Duodenal mucosa (tissue), 2 donors: ENCODE data around the gene PNMA8A.
"Not testable (repeated sequence)": the region's sequence is repeated elsewhere in the genome, so short reads cannot be mapped to it uniquely, and the experiment has no call there.

Source experiments
- H3K27ac ChIP-seq: one replicate; pipeline ENCODE4 v1.7.0; 2013; ENCODE audit warnings: low read depth, low read length
- H3K27me3 ChIP-seq, 2 donors: one replicate each; pipeline ENCODE4 v1.7.0; 2013; ENCODE audit warnings: low read length in 2 of 2, control low read depth in 1 of 2; ENCODE audit not compliant: insufficient read depth in 2 of 2, control insufficient read depth in 1 of 2
- H3K36me3 ChIP-seq, 2 donors: one replicate each; pipeline ENCODE4 v1.7.0; 2013; ENCODE audit warnings: low read length in 2 of 2, control low read depth in 1 of 2; ENCODE audit not compliant: insufficient read depth in 2 of 2, control insufficient read depth in 1 of 2
- H3K4me1 ChIP-seq, 2 donors: one replicate each; pipeline ENCODE4 v1.7.0; 2013; ENCODE audit warnings: low read length in 2 of 2, control low read depth in 1 of 2; ENCODE audit not compliant: insufficient read depth in 2 of 2, control insufficient read depth in 1 of 2
- H3K4me3 ChIP-seq, 2 donors: one replicate each; pipeline ENCODE4 v1.7.0; 2013; ENCODE audit warnings: low read length in 2 of 2, low read depth in 1 of 2
- H3K9ac ChIP-seq, 2 donors: one replicate each; pipeline ENCODE4 v1.7.0; 2013; ENCODE audit warnings: low read length in 2 of 2, low read depth in 1 of 2
- H3K9me3 ChIP-seq, 2 donors: one replicate each; pipeline ENCODE4 v1.7.0; 2013; ENCODE audit warnings: low read length in 2 of 2, control low read depth in 1 of 2; ENCODE audit not compliant: control insufficient read depth in 1 of 2

The PNMA8A gene

GRCh38 chr19:46452186-46452585 lies 19.2 kb downstream of the PNMA8A start:
- Histone ChIP-seq H3K36me3 (no peaks in the 10 kb centered on the region), H3K9me3 (peaks cover 0 to 3% of the 10 kb centered on the region in 2 donors), H3K9ac (no peak overlapping the region), H3K4me3 (no peak overlapping the region), H3K4me1 (no peaks in the 10 kb centered on the region), H3K27me3 (no peaks in the 10 kb centered on the region), H3K27ac (no peak overlapping the region)

- no peak overlapping the region for H3K4me3 ChIP-seq
- no peaks in the 10 kb centered on the region for H3K36me3 ChIP-seq
- no peak overlapping the region for H3K27ac ChIP-seq
- H3K27me3 ChIP-seq, result no peaks in the 10 kb centered on the region
- peaks cover 0 to 3% of the 10 kb centered on the region in 2 donors for H3K9me3 ChIP-seq
- H3K9ac ChIP-seq, result no peak overlapping the region
- H3K4me1 ChIP-seq, result no peaks in the 10 kb centered on the region
These were observed 20.0 kb downstream of the PNMA8A start for GRCh38 chr19:46451352-46451751.

GRCh38 chr19:46450737-46451136 lies 20.6 kb downstream of the PNMA8A start:
- Histone ChIP-seq H3K9me3 (peaks cover 0 to 3% of the 10 kb centered on the region in 2 donors), H3K27me3 (no peaks in the 10 kb centered on the region), H3K9ac (no peak overlapping the region), H3K4me1 (no peaks in the 10 kb centered on the region), H3K36me3 (no peaks in the 10 kb centered on the region), H3K27ac (no peak overlapping the region), H3K4me3 (no peak overlapping the region)

GRCh38 chr19:46449228-46449627 lies 22.1 kb downstream of the PNMA8A start:
- Histone ChIP-seq H3K36me3 (no peaks in the 10 kb centered on the region), H3K9me3 (peaks cover 0 to 3% of the 10 kb centered on the region in 2 donors), H3K27me3 (no peaks in the 10 kb centered on the region), H3K4me3 (no peak overlapping the region), H3K9ac (no peak overlapping the region), H3K4me1 (no peaks in the 10 kb centered on the region), H3K27ac (no peak overlapping the region)

- H3K36me3 ChIP-seq, result no peaks in the 10 kb centered on the region
- H3K9me3 ChIP-seq, result peaks cover 0 to 3% of the 10 kb centered on the region in 2 donors
- no peak overlapping the region for H3K9ac ChIP-seq
- H3K27me3 ChIP-seq, result no peaks in the 10 kb centered on the region
- no peak overlapping the region for H3K27ac ChIP-seq
- no peak overlapping the region for H3K4me3 ChIP-seq
- no peaks in the 10 kb centered on the region for H3K4me1 ChIP-seq
These were observed 22.8 kb downstream of the PNMA8A start for GRCh38 chr19:46448601-46449000.

- Histone ChIP-seq H3K9ac (no peak overlapping the region), H3K4me1 (no peaks in the 10 kb centered on the region), H3K27me3 (no peaks in the 10 kb centered on the region), H3K27ac (no peak overlapping the region), H3K36me3 (no peaks in the 10 kb centered on the region), H3K9me3 (peaks cover 0 to 3% of the 10 kb centered on the region in 2 donors), H3K4me3 (no peak overlapping the region)
These were observed 23.5 kb downstream of the PNMA8A start for GRCh38 chr19:46447824-46448223.

- Histone ChIP-seq H3K9me3 (peaks cover 0 to 3% of the 10 kb centered on the region in 2 donors), H3K36me3 (no peaks in the 10 kb centered on the region), H3K27ac (no peak overlapping the region), H3K4me3 (no peak overlapping the region), H3K9ac (no peak overlapping the region), H3K4me1 (no peaks in the 10 kb centered on the region), H3K27me3 (no peaks in the 10 kb centered on the region)
These were observed 24.4 kb downstream of the PNMA8A start for GRCh38 chr19:46447006-46447405.

GRCh38 chr19:46446021-46446420 lies 25.3 kb downstream of the PNMA8A start:
- Histone ChIP-seq H3K27me3 (no peaks in the 10 kb centered on the region), H3K9ac (no peak overlapping the region), H3K27ac (no peak overlapping the region), H3K9me3 (peaks cover 0 to 3% of the 10 kb centered on the region in 2 donors), H3K4me3 (no peak overlapping the region), H3K4me1 (no peaks in the 10 kb centered on the region), H3K36me3 (no peaks in the 10 kb centered on the region)

GRCh38 chr19:46442808-46443450 lies 28.4 kb downstream of the PNMA8A start:
- H3K36me3 ChIP-seq, result no peaks in the 10 kb centered on the region
- no peaks in the 10 kb centered on the region for H3K4me1 ChIP-seq
- H3K27ac ChIP-seq, result no peak overlapping the region
- H3K4me3 ChIP-seq, result no peak overlapping the region
- no peak overlapping the region for H3K9ac ChIP-seq
- H3K27me3 ChIP-seq, result no peaks in the 10 kb centered on the region
- no peaks in the 10 kb centered on the region for H3K9me3 ChIP-seq

GRCh38 chr19:46441866-46442265 lies 29.5 kb downstream of the PNMA8A start:
- H3K27me3 ChIP-seq, result no peaks in the 10 kb centered on the region
- no peaks in the 10 kb centered on the region for H3K4me1 ChIP-seq
- H3K36me3 ChIP-seq, result no peaks in the 10 kb centered on the region
- no peak overlapping the region for H3K4me3 ChIP-seq
- H3K9me3 ChIP-seq, result no peaks in the 10 kb centered on the region
- H3K9ac ChIP-seq, result no peak overlapping the region
- no peak overlapping the region for H3K27ac ChIP-seq

- not testable (repeated sequence) for H3K4me1 ChIP-seq, H3K4me3 ChIP-seq, H3K27ac ChIP-seq, H3K9ac ChIP-seq, H3K9me3 ChIP-seq, H3K27me3 ChIP-seq, H3K36me3 ChIP-seq
These were observed 35.7 kb downstream of the PNMA8A start for GRCh38 chr19:46435689-46436088.
